BLaER1 treated with 17β-estradiol and CSF1 and Interleukin-3, amounts not matched to agents 10 nM and 100 nM (cell line): Measurements from ENCODE around the gene COA1.
A peak's percentile ranks its signal among the peaks of the same experiment; 100 is the strongest.

Experiments
- H3K27ac ChIP-seq, 11 experiments: shearing (Covaris generic); formaldehyde crosslinking; 2 replicates each; pipeline ENCODE4 v1.8.1; 2022
- H3K27me3 ChIP-seq, 11 experiments: shearing (Covaris generic); formaldehyde crosslinking; 2 replicates each; pipeline ENCODE4 v1.8.1; 2022
- H3K36me3 ChIP-seq, 11 experiments: shearing (Covaris generic); formaldehyde crosslinking; 2 replicates each; pipeline ENCODE4 v1.8.1; 2022
- H3K4me1 ChIP-seq, 10 experiments: shearing (Covaris generic); formaldehyde crosslinking; 2 replicates each; pipeline ENCODE4 v1.8.1; 2022
- H3K4me2 ChIP-seq, 11 experiments: shearing (Covaris generic); formaldehyde crosslinking; 2 replicates each; pipeline ENCODE4 v1.8.1; 2022
- H3K4me3 ChIP-seq, 10 experiments: shearing (Covaris generic); formaldehyde crosslinking; 2 replicates each; pipeline ENCODE4 v1.8.1; 2022
- H3K9ac ChIP-seq, 11 experiments: shearing (Covaris generic); formaldehyde crosslinking; 2 replicates each; pipeline ENCODE4 v1.8.1; 2022
- H3K9me3 ChIP-seq, 11 experiments: shearing (Covaris generic); formaldehyde crosslinking; replicated peaks in 1 of 11; 2 replicates each; pipeline ENCODE4 v1.8.1; 2022
- H4K20me1 ChIP-seq, 11 experiments: shearing (Covaris generic); formaldehyde crosslinking; 2 replicates each; pipeline ENCODE4 v1.8.1; 2022
- Cebpa-rat ChIP-seq, 11 experiments: shearing (Covaris generic); IDR thresholded peaks; 2 replicates each; pipeline ENCODE4 v1.8.1; 2022

Gene COA1

GRCh38 chr7:43702974-43703373, 26.3 kb downstream of the COA1 start:
- Histone ChIP-seq H4K20me1 (peaks cover 0 to 50% (median 22%) of the 10 kb centered on the region in 11 experiments; a peak in 15 of 22 replicates), H3K9me3 (peaks cover 47 to 51% (median 48%) of the 10 kb centered on the region in 11 experiments), H3K4me3 (no peak overlapping the region), H3K4me1 (peaks cover 0 to 8% (median 2%) of the 10 kb centered on the region in 10 experiments; a peak in 4 of 20 replicates), H3K9ac (no peak overlapping the region), H3K36me3 (peaks cover 41 to 47% (median 46%) of the 10 kb centered on the region in 11 experiments), H3K27me3 (no peaks in the 10 kb centered on the region), H3K27ac (no peak overlapping the region), H3K4me2 (0 out of 22 replicates have a peak overlapping the region, but pooled peaks of 1 of the 11 experiments have one; percentile 11)
- no peak for TF ChIP-seq Cebpa-rat (IDR thresholded peaks at IDR 0.05)

- H3K36me3 ChIP-seq, result peaks cover 31 to 41% (median 35%) of the 10 kb centered on the region in 11 experiments
- H3K4me3 ChIP-seq, result no peak overlapping the region
- H4K20me1 ChIP-seq, result peaks cover 0 to 58% (median 22%) of the 10 kb centered on the region in 11 experiments; a peak in 15 of 22 replicates
- TF ChIP-seq Cebpa-rat (IDR thresholded peaks at IDR 0.05), result no peak
- H3K9me3 ChIP-seq, result peaks cover 37 to 40% (median 38%) of the 10 kb centered on the region in 11 experiments
- H3K4me2 ChIP-seq, result no peak overlapping the region
- H3K4me1 ChIP-seq, result peaks cover 0 to 8% (median 2%) of the 10 kb centered on the region in 10 experiments; a peak in 4 of 20 replicates
- no peak overlapping the region for H3K9ac ChIP-seq
- H3K27ac ChIP-seq, result no peak overlapping the region
- no peaks in the 10 kb centered on the region for H3K27me3 ChIP-seq
Measured at GRCh38 chr7:43701929-43702328, 27.4 kb downstream of the COA1 start.

GRCh38 chr7:43701500-43701854, 27.8 kb downstream of the COA1 start:
- Histone ChIP-seq H3K9me3 (peaks cover 32 to 36% (median 33%) of the 10 kb centered on the region in 11 experiments), H3K27ac (no peak overlapping the region), H4K20me1 (peaks cover 0 to 58% (median 22%) of the 10 kb centered on the region in 11 experiments; a peak in 15 of 22 replicates), H3K4me2 (no peak overlapping the region), H3K9ac (no peak overlapping the region), H3K4me3 (no peak overlapping the region), H3K4me1 (peaks cover 0 to 8% (median 2%) of the 10 kb centered on the region in 10 experiments; a peak in 4 of 20 replicates), H3K36me3 (peaks cover 26 to 37% (median 31%) of the 10 kb centered on the region in 11 experiments), H3K27me3 (no peaks in the 10 kb centered on the region)
- TF ChIP-seq Cebpa-rat (IDR thresholded peaks at IDR 0.05), result no peak

GRCh38 chr7:43700646-43701499, 28.4 kb downstream of the COA1 start:
- TF ChIP-seq Cebpa-rat (IDR thresholded peaks at IDR 0.05), result no peak
- peaks cover 0 to 8% (median 2%) of the 10 kb centered on the region in 10 experiments; a peak in 4 of 20 replicates for H3K4me1 ChIP-seq
- peaks cover 27 to 34% (median 32%) of the 10 kb centered on the region in 11 experiments for H3K9me3 ChIP-seq
- H3K27me3 ChIP-seq, result no peaks in the 10 kb centered on the region
- H3K4me3 ChIP-seq, result no peak overlapping the region
- H3K4me2 ChIP-seq, result no peak overlapping the region
- H3K27ac ChIP-seq, result no peak overlapping the region
- H4K20me1 ChIP-seq, result peaks cover 0 to 57% (median 22%) of the 10 kb centered on the region in 11 experiments; a peak in 15 of 22 replicates
- H3K9ac ChIP-seq, result no peak overlapping the region
- peaks cover 24 to 35% (median 25%) of the 10 kb centered on the region in 11 experiments for H3K36me3 ChIP-seq

- no peak overlapping the region for H3K9ac ChIP-seq
Measured at GRCh38 chr7:43700059-43700501, 29.2 kb downstream of the COA1 start.

GRCh38 chr7:43698460-43699255, 30.7 kb downstream of the COA1 start:
- H3K9ac ChIP-seq, result no peak overlapping the region
- no peak overlapping the region for H3K4me2 ChIP-seq
- H3K27me3 ChIP-seq, result no peaks in the 10 kb centered on the region
- no peak overlapping the region for H3K27ac ChIP-seq
- H3K4me3 ChIP-seq, result no peak overlapping the region
- H4K20me1 ChIP-seq, result peaks cover 0 to 70% (median 25%) of the 10 kb centered on the region in 11 experiments; a peak in 16 of 22 replicates
- H3K36me3 ChIP-seq, result peaks cover 1 to 16% (median 5%) of the 10 kb centered on the region in 11 experiments; a peak in 13 of 22 replicates
- TF ChIP-seq Cebpa-rat (IDR thresholded peaks at IDR 0.05), result no peak
- peaks cover 5 to 14% (median 12%) of the 10 kb centered on the region in 11 experiments for H3K9me3 ChIP-seq
- H3K4me1 ChIP-seq, result peaks cover 0 to 8% (median 2%) of the 10 kb centered on the region in 10 experiments; a peak in 4 of 20 replicates

More at GRCh38 chr7:43700059-43700501, 29.2 kb downstream of the COA1 start:
- no peak for TF ChIP-seq Cebpa-rat (IDR thresholded peaks at IDR 0.05)
- Histone ChIP-seq H3K4me2 (no peak overlapping the region), H4K20me1 (peaks cover 0 to 57% (median 22%) of the 10 kb centered on the region in 11 experiments; a peak in 15 of 22 replicates), H3K27me3 (no peaks in the 10 kb centered on the region), H3K27ac (no peak overlapping the region), H3K4me3 (no peak overlapping the region), H3K4me1 (peaks cover 0 to 8% (median 2%) of the 10 kb centered on the region in 10 experiments; a peak in 4 of 20 replicates), H3K36me3 (peaks cover 16 to 30% (median 19%) of the 10 kb centered on the region in 11 experiments), H3K9me3 (peaks cover 19 to 28% (median 26%) of the 10 kb centered on the region in 11 experiments)

GRCh38 chr7:43697690-43698089, 31.6 kb downstream of the COA1 start:
- no peak for TF ChIP-seq Cebpa-rat (IDR thresholded peaks at IDR 0.05)
- Histone ChIP-seq H3K27ac (no peak overlapping the region), H3K4me3 (no peak overlapping the region), H3K27me3 (no peaks in the 10 kb centered on the region), H3K9me3 (peaks cover 0 to 8% (median 7%) of the 10 kb centered on the region in 11 experiments; a peak in 7 of 22 replicates), H3K36me3 (peaks cover 0 to 13% (median 0%) of the 10 kb centered on the region in 11 experiments; a peak in 4 of 22 replicates), H3K4me1 (no peaks in the 10 kb centered on the region; a peak in 2 of 20 replicates), H4K20me1 (peaks cover 0 to 80% (median 25%) of the 10 kb centered on the region in 11 experiments; a peak in 16 of 22 replicates), H3K9ac (no peak overlapping the region), H3K4me2 (no peak overlapping the region)

- H3K36me3 ChIP-seq, result peaks cover 0 to 13% (median 4%) of the 10 kb centered on the region in 11 experiments; a peak in 5 of 22 replicates
- peaks cover 0 to 24% (median 19%) of the 10 kb centered on the region in 11 experiments; a peak in 16 of 22 replicates for H3K9me3 ChIP-seq
- H4K20me1 ChIP-seq, result peaks cover 0 to 75% (median 20%) of the 10 kb centered on the region in 11 experiments; a peak in 13 of 22 replicates
- H3K27me3 ChIP-seq, result no peaks in the 10 kb centered on the region
- no peak overlapping the region for H3K9ac ChIP-seq
- H3K4me1 ChIP-seq, result peaks cover 0 to 9% (median 0%) of the 10 kb centered on the region in 10 experiments; a peak in 1 of 20 replicates
- no peak overlapping the region for H3K4me2 ChIP-seq
- H3K27ac ChIP-seq, result no peak overlapping the region
- H3K4me3 ChIP-seq, result no peak overlapping the region
- TF ChIP-seq Cebpa-rat (IDR thresholded peaks at IDR 0.05), result no peak
Measured at GRCh38 chr7:43695365-43695764, 34.0 kb downstream of the COA1 start.
